BJ (cell line): ENCODE results near the gene ZNF76. TPM values are rescaled to one million over a fixed set of nuclear protein-coding genes. Genes with fewer than 3 reads are reported as not detected.

ENCODE experiments used
- CTCF ChIA-PET: fragments of 350-600 bp; formaldehyde crosslinking; extraction: SDS; loops from one replicate; lab custom pipeline; 2021; ENCODE audit warnings: antibody characterized with exemption, inconsistent platforms; lab: Yijun Ruan, JAX
- POLR2A ChIA-PET: fragments of 300-600 bp; sonication (Branson Sonifier 250); formaldehyde crosslinking; extraction: SDS; loops from one replicate; lab custom pipeline; 2021; ENCODE audit warnings: antibody characterized with exemption; lab: Charles Lee
- DNase-seq: peaks from one replicate; pipeline ENCODE4 v3.0.0-alpha.2; 2011; ENCODE audit warnings: low read depth
- H3K27me3 ChIP-seq: 2 replicates; pipeline ENCODE4 v1.6.0; 2011; ENCODE audit warnings: low read length; ENCODE audit not compliant: control insufficient read depth, insufficient read depth
- H3K36me3 ChIP-seq: 2 replicates; pipeline ENCODE4 v1.5.1; 2011; ENCODE audit warnings: low read length; ENCODE audit not compliant: control insufficient read depth, insufficient read depth
- H3K4me3 ChIP-seq: 2 replicates; pipeline ENCODE4 v1.5.1; 2011; ENCODE audit warnings: low read depth, mild to moderate bottlenecking, control low read depth, low read length
- CTCF ChIP-seq: IDR thresholded peaks from 2 replicates; pipeline ENCODE4 v1.5.1; 2011; ENCODE audit warnings: low read depth, mild to moderate bottlenecking, control low read depth, inconsistent platforms, low read length, moderate library complexity; ENCODE audit not compliant: insufficient read depth
- polyA plus RNA-seq: library from polyadenylated mRNA; depleted of rRNA; stranded (reverse); fragments of >200 nt; gene quantifications from 2 replicates; pipeline ENCODE4 v1.2.3, GENCODE V29; 2011

ZNF76 gene
- polyA plus RNA-seq, 1 experiment, result 23.3 TPM

- ChIA-PET CTCF (interaction anchor here (1.0 to 2.2 kb wide), 3 partner anchors 12 to 23 kb away, joined by 3 to 6 read pairs (median 6); partner anchors contain the start of gene DEF6), POLR2A (no interaction called here)
- no peak for TF ChIP-seq CTCF
- no peaks in the 10 kb centered on the region for H3K36me3 ChIP-seq
- H3K27me3 ChIP-seq, result no peaks in the 10 kb centered on the region
- no peak overlapping the region for H3K4me3 ChIP-seq
- DNase-seq, result no peak
Observed at GRCh38 chr6:35309611-35310264, 50.2 kb downstream of the ZNF76 start.

GRCh38 chr6:35310265-35310831, 50.8 kb downstream of the ZNF76 start:
- no peak for DNase-seq
- H3K4me3 ChIP-seq, result no peak overlapping the region
- no peaks in the 10 kb centered on the region for H3K36me3 ChIP-seq
- H3K27me3 ChIP-seq, result no peaks in the 10 kb centered on the region
- ChIA-PET POLR2A (no interaction called here), CTCF (interaction anchor here (0.5 to 2.2 kb wide), 3 partner anchors 12 to 109 kb away, joined by 3 to 6 read pairs (median 4); partner anchors contain the start of gene DEF6)
- no peak for TF ChIP-seq CTCF

GRCh38 chr6:35311390-35312075, 52.0 kb downstream of the ZNF76 start:
- ChIA-PET CTCF (interaction anchor here (1.2 kb wide), 1 partner anchor 14 kb away, joined by 3 read pairs; the partner anchor contains the start of gene DEF6), POLR2A (no interaction called here)
- Histone ChIP-seq H3K27me3 (no peaks in the 10 kb centered on the region), H3K4me3 (no peak overlapping the region), H3K36me3 (no peaks in the 10 kb centered on the region)
- no peak for TF ChIP-seq CTCF
- no peak for DNase-seq

GRCh38 chr6:35312076-35312800, 52.7 kb downstream of the ZNF76 start:
- TF ChIP-seq CTCF, result no peak
- H3K36me3 ChIP-seq, result no peaks in the 10 kb centered on the region
- DNase-seq, result no peak
- H3K4me3 ChIP-seq, result no peak overlapping the region
- CTCF ChIA-PET, result interaction anchor here (1.2 kb wide), 1 partner anchor 15 kb away, joined by 3 read pairs; the partner anchor contains the start of gene DEF6
- no peaks in the 10 kb centered on the region for H3K27me3 ChIP-seq
- POLR2A ChIA-PET, result no interaction called here

GRCh38 chr6:35312807-35313206, 53.3 kb downstream of the ZNF76 start:
- TF ChIP-seq CTCF, result no peak
- H3K4me3 ChIP-seq, result no peak overlapping the region
- H3K27me3 ChIP-seq, result no peaks in the 10 kb centered on the region
- ChIA-PET POLR2A (no interaction called here), CTCF (interaction anchor here (1.2 kb wide), 1 partner anchor 16 kb away, joined by 3 read pairs; the partner anchor contains the start of gene DEF6)
- H3K36me3 ChIP-seq, result no peaks in the 10 kb centered on the region
- no peak for DNase-seq
